ENCODE results near the gene LGMN. TPM values are rescaled to one million over a fixed set of nuclear protein-coding genes. Genes with fewer than 3 reads are reported as not detected.

Gene LGMN
- total and polyA plus RNA-seq, 9 donors = 27.3 to 231 (median 49.1) TPM

GRCh38 chr14:92737619-92738188 lies 10.7 kb downstream of the LGMN start:
- Histone ChIP-seq H3K4me3 (no peak overlapping the region), H3K27me3 (no peaks in the 10 kb centered on the region), H3K36me3 (no peaks in the 10 kb centered on the region), H3K9me3 (no peaks in the 10 kb centered on the region), H3K27ac (no peak overlapping the region), H3K4me1 (ENCODE audit: insufficient read depth) (peaks cover 2% of the 10 kb centered on the region)
- no peak for DNase-seq
- intact Hi-C loops (cut with DNase I) = no loop called here
- WGBS, 3 donors = 80 to 85% (median 82%) methylated on average over 4 of the region's 4 CpGs
- TF ChIP-seq EP300 (IDR thresholded peaks at IDR 0.05) = no peak
- TF ChIP-seq POLR2A (IDR thresholded peaks at IDR 0.05) = no peak
- TF ChIP-seq CTCF (IDR thresholded peaks at IDR 0.05) = no peak

- Histone ChIP-seq H3K9me3 (no peaks in the 10 kb centered on the region), H3K27me3 (no peaks in the 10 kb centered on the region), H3K36me3 (no peaks in the 10 kb centered on the region), H3K27ac (no peak overlapping the region), H3K4me1 (ENCODE audit: insufficient read depth) (peaks cover 2% of the 10 kb centered on the region), H3K4me3 (no peak overlapping the region)
- intact Hi-C loops (cut with DNase I) = no loop called here
- TF ChIP-seq EP300 (IDR thresholded peaks at IDR 0.05) (no peak), CTCF (IDR thresholded peaks at IDR 0.05) (no peak), POLR2A (IDR thresholded peaks at IDR 0.05) (no peak)
- 46 to 50% (median 49%) methylated on average over 4 of the region's 4 CpGs for WGBS, 3 donors
- no peak for DNase-seq
Measured at GRCh38 chr14:92737206-92737605, 11.2 kb downstream of the LGMN start.

- intact Hi-C loops (cut with DNase I) = no loop called here
- H3K4me1 ChIP-seq (ENCODE audit: insufficient read depth) = peaks cover 2% of the 10 kb centered on the region
- H3K27me3 ChIP-seq = no peaks in the 10 kb centered on the region
- WGBS, 3 donors = 89 to 95% (median 95%) methylated on average over 6 of the region's 6 CpGs
- H3K9me3 ChIP-seq = no peaks in the 10 kb centered on the region
- DNase-seq = no peak
- TF ChIP-seq POLR2A (IDR thresholded peaks at IDR 0.05) (no peak), EP300 (IDR thresholded peaks at IDR 0.05) (no peak), CTCF (IDR thresholded peaks at IDR 0.05) (no peak)
- H3K27ac ChIP-seq = no peak overlapping the region
- no peak overlapping the region for H3K4me3 ChIP-seq
- no peaks in the 10 kb centered on the region for H3K36me3 ChIP-seq
Measured at GRCh38 chr14:92735344-92735743, 13.1 kb downstream of the LGMN start.

- no peak for TF ChIP-seq CTCF (IDR thresholded peaks at IDR 0.05)
- TF ChIP-seq EP300 (IDR thresholded peaks at IDR 0.05) = no peak
- no peak for TF ChIP-seq POLR2A (IDR thresholded peaks at IDR 0.05)
- no peak for DNase-seq
- H3K9me3 ChIP-seq = no peaks in the 10 kb centered on the region
- no peaks in the 10 kb centered on the region for H3K27me3 ChIP-seq
- 94 to 96% (median 96%) methylated on average over 7 of the region's 7 CpGs for WGBS, 3 donors
- H3K27ac ChIP-seq = no peak overlapping the region
- peaks cover 2% of the 10 kb centered on the region for H3K4me1 ChIP-seq (ENCODE audit: insufficient read depth)
- H3K36me3 ChIP-seq = no peaks in the 10 kb centered on the region
- H3K4me3 ChIP-seq = no peak overlapping the region
- intact Hi-C loops (cut with DNase I) = no loop called here
Measured at GRCh38 chr14:92734618-92735017, 13.8 kb downstream of the LGMN start.
